NB4 (cell line): ENCODE measurements around the gene MOGAT1.
A peak's percentile ranks its signal among the peaks of the same experiment; 100 is the strongest.

ENCODE experiments used
- DNase-seq: peaks from one replicate; pipeline ENCODE4 v3.0.0; 2010; ENCODE audit warnings: low read depth
- H3K4me3 ChIP-seq: one replicate; pipeline ENCODE4 v1.5.1; 2011; ENCODE audit warnings: mild to moderate bottlenecking, low read depth, low read length, moderate library complexity
- CTCF ChIP-seq: IDR thresholded peaks from one replicate; pipeline ENCODE4 v1.5.1; 2012; ENCODE audit warnings: low read depth, low read length
- MAX ChIP-seq: IDR thresholded peaks from 2 replicates; pipeline ENCODE4 v1.6.1; 2011; ENCODE audit warnings: low read depth, low read length
- MYC ChIP-seq: IDR thresholded peaks from 2 replicates; pipeline ENCODE4 v1.6.1; 2011; ENCODE audit warnings: low read depth, low read length
- POLR2A ChIP-seq: IDR thresholded peaks from 2 replicates; pipeline ENCODE4 v1.6.1; 2011; ENCODE audit warnings: mild to moderate bottlenecking; ENCODE audit not compliant: insufficient read length; ENCODE audit errors: extremely low read depth

The MOGAT1 gene

GRCh38 chr2:222743251-222743812 is 71.9 kb downstream of the MOGAT1 start:
- H3K4me3 ChIP-seq = no peak overlapping the region
- DNase-seq = peak; percentile 16
- TF ChIP-seq MYC (no peak), MAX (no peak), POLR2A (no peak), CTCF (no peak)

GRCh38 chr2:222745836-222746559 is 74.5 kb downstream of the MOGAT1 start:
- no peak overlapping the region for H3K4me3 ChIP-seq
- no peak for DNase-seq
- no peak for TF ChIP-seq CTCF
- TF ChIP-seq POLR2A = no peak
- TF ChIP-seq MYC = no peak

DNA sequence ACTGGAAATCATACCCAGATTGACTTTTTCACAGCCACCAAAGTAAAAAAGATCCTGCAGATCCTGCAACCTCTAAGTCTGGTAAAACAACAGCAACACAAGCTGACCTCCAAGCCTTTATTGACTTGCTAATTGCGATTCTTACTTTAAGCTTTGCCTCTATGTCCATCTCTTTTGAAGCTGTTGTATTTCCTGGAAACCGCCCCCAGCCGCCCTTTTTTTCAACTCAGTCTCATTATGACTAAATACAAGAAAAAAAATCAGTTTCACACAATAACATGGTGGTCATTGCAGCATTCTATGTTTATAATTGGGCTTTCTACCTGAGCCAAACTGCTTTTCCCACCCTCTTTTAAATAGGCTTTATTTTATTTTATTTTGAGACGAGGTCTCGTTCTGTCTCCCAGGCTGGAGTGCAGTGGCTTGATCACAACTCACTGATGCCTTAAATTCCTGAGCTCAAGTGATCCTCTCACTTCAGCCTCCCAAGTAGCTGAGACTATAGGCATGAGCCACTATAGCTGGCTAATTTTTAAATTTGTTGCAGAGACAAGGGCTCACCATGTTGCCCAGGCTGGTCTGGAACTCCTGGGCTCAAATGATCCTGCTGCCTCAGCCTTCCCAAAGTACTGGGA is 76.2 kb downstream of the MOGAT1 start:
- no peak overlapping the region for H3K4me3 ChIP-seq
- no peak for DNase-seq

DNA sequence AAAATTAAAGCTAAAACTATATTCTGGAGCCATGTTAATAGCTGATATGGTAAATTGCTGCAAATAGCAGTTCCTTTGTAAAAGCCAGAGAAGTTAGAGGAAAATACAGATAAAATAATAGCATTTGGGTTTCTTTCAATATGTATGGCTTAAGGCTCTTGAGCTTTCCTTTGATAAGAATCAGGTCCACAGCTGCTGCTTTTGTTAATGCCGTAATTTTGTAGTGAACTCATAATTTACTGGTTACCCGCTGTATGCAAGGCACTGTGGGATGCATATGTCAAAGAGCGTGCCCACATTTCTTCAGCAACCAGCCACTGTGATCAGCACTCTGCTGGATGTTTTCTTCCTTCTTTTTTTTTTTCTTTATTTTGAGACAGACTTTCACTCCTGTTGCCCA is 79.1 kb downstream of the MOGAT1 start:
- DNase-seq = no peak
- no peak for TF ChIP-seq CTCF
- no peak for TF ChIP-seq POLR2A
- no peak for TF ChIP-seq MYC
- no peak for TF ChIP-seq MAX
- H3K4me3 ChIP-seq = no peak overlapping the region

More for the DNA sequence above, 76.2 kb downstream of the MOGAT1 start:
- TF ChIP-seq MAX (no peak), POLR2A (no peak), MYC (no peak), CTCF (no peak)

GRCh38 chr2:222751238-222751637 is 79.8 kb downstream of the MOGAT1 start:
- TF ChIP-seq CTCF = no peak
- TF ChIP-seq MAX = peak; percentile 72
- peak; percentile 50 for TF ChIP-seq MYC
- TF ChIP-seq POLR2A = no peak
- DNase-seq = peak; percentile 58
- H3K4me3 ChIP-seq = no peak overlapping the region
